HepG2 (cell line): ENCODE measurements around the gene HLA-DOA. TPM values are rescaled to one million over a fixed set of nuclear protein-coding genes. Genes with fewer than 3 reads are reported as not detected.

Experiments used
- AKNA ChIP-seq: sonication (generic); formaldehyde crosslinking; IDR thresholded peaks from 2 replicates; pipeline ENCODE4 v1.4.0; 2020; ENCODE audit warnings: missing genetic modification reagents, borderline replicate concordance
- FOSL1 ChIP-seq: sonication (generic); formaldehyde crosslinking; IDR thresholded peaks from 2 replicates; pipeline ENCODE4 v1.9.0; 2021; ENCODE audit warnings: missing genetic modification reagents, borderline replicate concordance
- HOXD1 ChIP-seq: sonication (generic); formaldehyde crosslinking; IDR thresholded peaks from 2 replicates; pipeline ENCODE4 v1.5.0; 2020; ENCODE audit warnings: missing genetic modification reagents
- KAT7 ChIP-seq: IDR thresholded peaks from 2 replicates; pipeline ENCODE4 v1.6.1; 2018; ENCODE audit warnings: borderline replicate concordance, missing compliant biosample characterization
- MTERF4 ChIP-seq: sonication (generic); formaldehyde crosslinking; IDR thresholded peaks from 2 replicates; pipeline ENCODE4 v1.8.0; 2023; ENCODE audit warnings: mild to moderate bottlenecking, missing genetic modification reagents
- MZF1 ChIP-seq: sonication (generic); formaldehyde crosslinking; IDR thresholded peaks from 2 replicates; pipeline ENCODE4 v1.8.1; 2023; ENCODE audit warnings: mild to moderate bottlenecking, missing genetic modification reagents, borderline replicate concordance
- TEAD2 ChIP-seq: sonication (generic); formaldehyde crosslinking; IDR thresholded peaks from 2 replicates; pipeline ENCODE4 v1.9.0; 2021; ENCODE audit warnings: missing genetic modification reagents
- ZBTB10 ChIP-seq: sonication (generic); formaldehyde crosslinking; IDR thresholded peaks from 2 replicates; pipeline ENCODE4 v1.4.0; 2020; ENCODE audit warnings: missing genetic modification reagents, borderline replicate concordance
- ZFP41 ChIP-seq: sonication (generic); formaldehyde crosslinking; IDR thresholded peaks from 2 replicates; pipeline ENCODE4 v1.4.0; 2020; ENCODE audit warnings: mild to moderate bottlenecking, missing genetic modification reagents, borderline replicate concordance
- ZFX ChIP-seq: sonication (generic); formaldehyde crosslinking; IDR thresholded peaks from 2 replicates; pipeline ENCODE4 v1.4.0; 2020; ENCODE audit warnings: mild to moderate bottlenecking, low read depth, missing genetic modification reagents, moderate library complexity
- ZNF598 ChIP-seq: sonication (generic); formaldehyde crosslinking; IDR thresholded peaks from 2 replicates; pipeline ENCODE4 v1.5.1; 2020; ENCODE audit warnings: mild to moderate bottlenecking, missing genetic modification reagents, borderline replicate concordance
- ZNF687 ChIP-seq: sonication (generic); formaldehyde crosslinking; IDR thresholded peaks from 2 replicates; pipeline ENCODE4 v1.5.1; 2020; ENCODE audit warnings: mild to moderate bottlenecking, missing genetic modification reagents, moderate library complexity
- ZNF737 ChIP-seq: sonication (generic); formaldehyde crosslinking; IDR thresholded peaks from 2 replicates; pipeline ENCODE4 v1.5.0; 2020; ENCODE audit warnings: missing genetic modification reagents, mild to moderate bottlenecking, borderline replicate concordance
- ZNF891 ChIP-seq: sonication (generic); formaldehyde crosslinking; IDR thresholded peaks from 2 replicates; pipeline ENCODE4 v1.5.0; 2020; ENCODE audit warnings: mild to moderate bottlenecking, missing genetic modification reagents
- polyA plus RNA-seq, 8 experiments: library from polyadenylated mRNA; depleted of rRNA in 3 of 8; stranded (reverse) in 7 of 8; unstranded in 1 of 8; fragments of >200 nt; fragmentation: Illumina TruSeq in 4 of 8; extraction: Trizol in 4 of 8; gene quantifications; 2 replicates each; pipeline versions ENCODE4 v1.2.1 to v1.2.3, GENCODE V29; 2011 to 2016; ENCODE audit warnings: low read depth in 4 of 8, missing spikeins in 1 of 8, mixed read lengths in 1 of 8; ENCODE audit not compliant: insufficient read depth in 1 of 8
- total RNA-seq, 5 experiments: library from RNA; depleted of rRNA; stranded (reverse); fragments of >200 nt; fragmentation: Illumina TruSeq; extraction: Trizol; gene quantifications; 2 replicates each; pipeline ENCODE4 v1.2.3, GENCODE V29; 2016; ENCODE audit warnings: low read depth in 1 of 5

The HLA-DOA gene
- total and polyA plus RNA-seq, 2 of the 13 experiments (the other 11 are each of a cell fraction or from before 2014, with no cell fraction given) = 0.03 to 0.09 TPM

- TF ChIP-seq AKNA = no peak
- peak; percentile 47 for TF ChIP-seq ZFX
- peak; percentile 81 for TF ChIP-seq ZNF891
- no peak for TF ChIP-seq TEAD2
- no peak for TF ChIP-seq FOSL1 (CRISPR knock-in tag)
- TF ChIP-seq MZF1 (CRISPR knock-in tag) = no peak
- peak; percentile 76; the same call in 1 of the 2 replicates for TF ChIP-seq KAT7 (CRISPR knock-in tag)
- no peak; the same call in 1 of the 2 replicates for TF ChIP-seq ZNF737
- TF ChIP-seq ZNF687 (CRISPR knock-in tag) = peak; percentile 12; the same call in 1 of the 2 replicates
- TF ChIP-seq HOXD1 = 0 out of 2 replicates have a peak, but pooled peaks have one; percentile 28
- TF ChIP-seq MTERF4 (CRISPR knock-in tag) = 0 out of 2 replicates have a peak, but pooled peaks have one; percentile 30
- 0 out of 2 replicates have a peak, but pooled peaks have one; percentile 29 for TF ChIP-seq ZBTB10
- 0 out of 2 replicates have a peak, but pooled peaks have one; percentile 23 for TF ChIP-seq ZNF598 (CRISPR knock-in tag)
- TF ChIP-seq ZFP41 = peak; percentile 9; the same call in 1 of the 2 replicates
Observed at GRCh38 chr6:32972353-32973143, 36.8 kb downstream of the HLA-DOA start (continued).
